ENCODE measurements around the gene TCTN2.

The TCTN2 gene

GRCh38 chr12:123757561-123757960, 86.6 kb downstream of the TCTN2 start:
- TF ChIP-seq REST (IDR thresholded peaks at IDR 0.05; ENCODE audit: insufficient replicate concordance, low read depth) (no peak), GABPA (IDR thresholded peaks at IDR 0.05; ENCODE audit: low read depth) (no peak), CTCF (IDR thresholded peaks at IDR 0.05; ENCODE audit: insufficient read depth, low read length) (no peak), SPI1 (IDR thresholded peaks at IDR 0.05; ENCODE audit: borderline replicate concordance, low read depth) (no peak), POLR2AphosphoS5 (IDR thresholded peaks at IDR 0.05; ENCODE audit: low read depth) (no peak)
- H3K27me3 ChIP-seq (ENCODE audit: insufficient read depth, poor library complexity, severe bottlenecking): no peaks in the 10 kb centered on the region
- no peak for DNase-seq (ENCODE audit: low read depth in 1 of 2, low spot score in 1 of 2)
- no peak overlapping the region for H3K27ac ChIP-seq (replicated peaks)
- no peak overlapping the region for H3K4me3 ChIP-seq (replicated peaks; ENCODE audit: insufficient read depth, low read length)

Measured in HL-60 (cell line).